Measurements from ENCODE around the gene NCEH1.

DNA sequence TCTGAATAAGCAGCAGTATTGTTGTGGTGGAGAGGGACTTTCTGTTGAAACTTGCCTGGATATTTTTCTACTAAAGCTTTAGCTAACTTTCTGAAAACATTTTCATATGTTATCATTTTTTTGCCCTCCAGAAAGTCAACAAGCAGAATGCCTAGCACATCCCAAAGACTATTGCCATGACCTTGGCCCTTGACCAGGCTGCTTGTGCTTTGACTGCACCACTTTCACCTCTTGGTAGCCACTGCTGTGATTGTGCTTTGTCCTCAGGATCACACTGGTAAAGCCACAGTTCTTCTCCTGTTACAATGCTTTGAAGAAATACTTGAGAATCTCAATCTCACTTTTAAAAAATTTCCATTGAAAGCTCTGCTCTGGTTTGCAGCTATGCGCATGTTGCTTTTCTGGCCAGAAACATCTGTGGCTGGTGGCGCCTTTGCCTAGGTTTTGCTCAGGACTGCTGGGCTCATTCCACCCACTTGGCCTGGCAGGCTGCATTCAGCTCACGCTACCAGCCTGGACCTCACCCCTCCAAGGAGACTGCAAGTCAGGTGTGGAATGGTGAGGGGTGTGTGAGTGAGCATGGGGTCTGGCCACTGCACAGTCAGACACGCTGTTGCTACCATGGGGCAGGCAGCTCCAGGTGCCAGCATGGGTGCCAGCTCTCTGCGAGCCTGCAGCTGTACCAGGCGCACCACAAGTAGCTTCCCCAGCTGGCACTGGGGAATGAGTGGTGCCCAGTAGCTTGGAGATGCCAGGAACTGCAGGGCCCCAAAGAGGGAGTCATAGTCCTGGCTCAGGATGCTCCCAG lies 97.8 kb downstream of the NCEH1 start:
- TF ChIP-seq SIN3A (IDR thresholded peaks at IDR 0.05; ENCODE audit: borderline replicate concordance, insufficient read depth, low read depth, low read length) (no peak), POLR2AphosphoS5 (IDR thresholded peaks at IDR 0.05; ENCODE audit: low read depth, low read length) (no peak)
- TF ChIP-seq, protein P1, sequence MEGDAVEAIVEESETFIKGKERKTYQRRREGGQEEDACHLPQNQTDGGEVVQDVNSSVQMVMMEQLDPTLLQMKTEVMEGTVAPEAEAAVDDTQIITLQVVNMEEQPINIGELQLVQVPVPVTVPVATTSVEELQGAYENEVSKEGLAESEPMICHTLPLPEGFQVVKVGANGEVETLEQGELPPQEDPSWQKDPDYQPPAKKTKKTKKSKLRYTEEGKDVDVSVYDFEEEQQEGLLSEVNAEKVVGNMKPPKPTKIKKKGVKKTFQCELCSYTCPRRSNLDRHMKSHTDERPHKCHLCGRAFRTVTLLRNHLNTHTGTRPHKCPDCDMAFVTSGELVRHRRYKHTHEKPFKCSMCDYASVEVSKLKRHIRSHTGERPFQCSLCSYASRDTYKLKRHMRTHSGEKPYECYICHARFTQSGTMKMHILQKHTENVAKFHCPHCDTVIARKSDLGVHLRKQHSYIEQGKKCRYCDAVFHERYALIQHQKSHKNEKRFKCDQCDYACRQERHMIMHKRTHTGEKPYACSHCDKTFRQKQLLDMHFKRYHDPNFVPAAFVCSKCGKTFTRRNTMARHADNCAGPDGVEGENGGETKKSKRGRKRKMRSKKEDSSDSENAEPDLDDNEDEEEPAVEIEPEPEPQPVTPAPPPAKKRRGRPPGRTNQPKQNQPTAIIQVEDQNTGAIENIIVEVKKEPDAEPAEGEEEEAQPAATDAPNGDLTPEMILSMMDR (IDR thresholded peaks at IDR 0.05), result no peak
